Dendritic cell treated with granulocyte-macrophage colony-stimulating factor and Interleukin-4, amounts not matched to agents 40 ng/mL and 50 ng/mL, for 4 days (primary cell): ENCODE measurements around the gene THSD8.

Experiments used
- H3K27ac Mint-ChIP-seq: one replicate; pipeline ENCODE4 v1.8.0; 2022; ENCODE audit warnings: mild to moderate bottlenecking, mixed read lengths
- H3K27me3 Mint-ChIP-seq: one replicate; pipeline ENCODE4 v1.8.0; 2022; ENCODE audit warnings: mild to moderate bottlenecking, mixed read lengths
- H3K36me3 Mint-ChIP-seq: one replicate; pipeline ENCODE4 v1.8.0; 2022; ENCODE audit warnings: low read depth, mixed read lengths
- H3K4me1 Mint-ChIP-seq: one replicate; pipeline ENCODE4 v1.8.0; 2022; ENCODE audit warnings: low read depth, mixed read lengths
- H3K4me3 Mint-ChIP-seq: one replicate; pipeline ENCODE4 v1.8.0; 2022; ENCODE audit warnings: mild to moderate bottlenecking, moderate library complexity, mixed read lengths
- H3K9me3 Mint-ChIP-seq: one replicate; pipeline ENCODE4 v1.8.0; 2022; ENCODE audit warnings: mixed read lengths
- intact Hi-C: fragments of 100-400 bp; cut with micrococcal nuclease; formaldehyde crosslinking; loops from one replicate; pipeline ENCODE4 v1.15.0; 2022

Gene THSD8

GRCh38 chr19:12801466-12802266 lies at the start of gene THSD8, which contains the start of gene PRDX2:
THSD8 (plus strand) TSS chr19:12802069; CDS start chr19:12802072, 3 bp downstream.
PRDX2 (minus strand) TSS chr19:12801800; CDS start chr19:12801261, 539 bp downstream.
- intact Hi-C loops = no loop called here
- Mint-ChIP-seq H3K4me1 (peaks cover 36% of the 10 kb centered on the region), H3K36me3 (peaks cover 27% of the 10 kb centered on the region), H3K9me3 (no peaks in the 10 kb centered on the region), H3K27me3 (peaks cover 32% of the 10 kb centered on the region), H3K27ac (peak within 1 kb of the TSS; percentile 67), H3K4me3 (peak within 1 kb of the TSS; percentile 78)

- Mint-ChIP-seq H3K36me3 (no peaks in the 10 kb centered on the region), H3K9me3 (no peaks in the 10 kb centered on the region), H3K4me1 (peaks cover 5% of the 10 kb centered on the region), H3K27ac (no peak overlapping the region), H3K27me3 (peaks cover 57% of the 10 kb centered on the region), H3K4me3 (no peak overlapping the region)
- intact Hi-C loops = no loop called here
Measured at GRCh38 chr19:12754465-12755196, 47.2 kb upstream of the THSD8 start.

GRCh38 chr19:12756150-12756883 lies 45.6 kb upstream of the THSD8 start:
- Mint-ChIP-seq H3K9me3 (no peaks in the 10 kb centered on the region), H3K4me3 (no peak overlapping the region), H3K27me3 (peaks cover 42% of the 10 kb centered on the region), H3K27ac (no peak overlapping the region), H3K36me3 (peaks cover under 1% of the 10 kb centered on the region), H3K4me1 (peaks cover 11% of the 10 kb centered on the region)
- intact Hi-C loops = no loop called here

GRCh38 chr19:12757544-12758274 lies 44.2 kb upstream of the THSD8 start:
- Mint-ChIP-seq H3K4me3 (peak overlapping the region; percentile 49), H3K36me3 (peaks cover 14% of the 10 kb centered on the region), H3K27ac (no peak overlapping the region), H3K4me1 (peaks cover 11% of the 10 kb centered on the region), H3K27me3 (peaks cover 34% of the 10 kb centered on the region), H3K9me3 (no peaks in the 10 kb centered on the region)
- intact Hi-C loops = loop anchor here (1.0 kb wide), 1 partner anchor 40 kb away; no protein-coding TSS in a partner anchor

GRCh38 chr19:12759686-12760085 lies 42.2 kb upstream of the THSD8 start:
- Mint-ChIP-seq H3K27ac (no peak overlapping the region), H3K27me3 (peaks cover 24% of the 10 kb centered on the region), H3K36me3 (peaks cover 33% of the 10 kb centered on the region), H3K4me3 (no peak overlapping the region), H3K4me1 (peaks cover 11% of the 10 kb centered on the region), H3K9me3 (no peaks in the 10 kb centered on the region)
- intact Hi-C loops = loop anchor here (1.0 kb wide), 1 partner anchor 37 kb away; no protein-coding TSS in a partner anchor

- Mint-ChIP-seq H3K4me1 (peaks cover 12% of the 10 kb centered on the region), H3K4me3 (no peak overlapping the region), H3K27me3 (peaks cover 12% of the 10 kb centered on the region), H3K9me3 (no peaks in the 10 kb centered on the region), H3K36me3 (peaks cover 66% of the 10 kb centered on the region), H3K27ac (no peak overlapping the region)
- intact Hi-C loops = no loop called here
Measured at GRCh38 chr19:12763100-12763499, 38.8 kb upstream of the THSD8 start.

- peaks cover 75% of the 10 kb centered on the region for H3K36me3 Mint-ChIP-seq
- no peaks in the 10 kb centered on the region for H3K9me3 Mint-ChIP-seq
- H3K4me3 Mint-ChIP-seq = no peak overlapping the region
- no peak overlapping the region for H3K27ac Mint-ChIP-seq
- no peaks in the 10 kb centered on the region for H3K27me3 Mint-ChIP-seq
- peaks cover 12% of the 10 kb centered on the region for H3K4me1 Mint-ChIP-seq
- intact Hi-C loops = no loop called here
Measured at GRCh38 chr19:12764698-12765097, 37.2 kb upstream of the THSD8 start.

- Mint-ChIP-seq H3K4me3 (peak overlapping the region; percentile 78), H3K9me3 (no peaks in the 10 kb centered on the region), H3K36me3 (peaks cover 89% of the 10 kb centered on the region), H3K4me1 (peaks cover 7% of the 10 kb centered on the region), H3K27ac (peak overlapping the region; percentile 60), H3K27me3 (no peaks in the 10 kb centered on the region)
- intact Hi-C loops = loop anchor here (2.0 kb wide), 1 partner anchor 81 kb away; no protein-coding TSS in a partner anchor
Measured at GRCh38 chr19:12766051-12766521, 35.8 kb upstream of the THSD8 start.

- Mint-ChIP-seq H3K36me3 (peaks cover 85% of the 10 kb centered on the region), H3K27ac (no peak overlapping the region), H3K4me1 (peaks cover 7% of the 10 kb centered on the region), H3K27me3 (no peaks in the 10 kb centered on the region), H3K9me3 (no peaks in the 10 kb centered on the region), H3K4me3 (no peak overlapping the region)
- intact Hi-C loops = loop anchor here (2.0 kb wide), 1 partner anchor 80 kb away; no protein-coding TSS in a partner anchor
Measured at GRCh38 chr19:12767150-12767549, 34.7 kb upstream of the THSD8 start.

- Mint-ChIP-seq H3K4me3 (no peak overlapping the region), H3K9me3 (no peaks in the 10 kb centered on the region), H3K27me3 (no peaks in the 10 kb centered on the region), H3K4me1 (peaks cover 10% of the 10 kb centered on the region), H3K36me3 (peaks cover 79% of the 10 kb centered on the region), H3K27ac (no peak overlapping the region)
- intact Hi-C loops = loop anchor here (2.0 kb wide), 1 partner anchor 79 kb away; no protein-coding TSS in a partner anchor
Measured at GRCh38 chr19:12767666-12768065, 34.2 kb upstream of the THSD8 start.

GRCh38 chr19:12769689-12770088 lies 32.2 kb upstream of the THSD8 start:
- Mint-ChIP-seq H3K27me3 (no peaks in the 10 kb centered on the region), H3K36me3 (peaks cover 69% of the 10 kb centered on the region), H3K9me3 (no peaks in the 10 kb centered on the region), H3K27ac (no peak overlapping the region), H3K4me3 (no peak overlapping the region), H3K4me1 (peaks cover 27% of the 10 kb centered on the region)
- intact Hi-C loops = no loop called here

- H3K4me3 Mint-ChIP-seq = no peak overlapping the region
- H3K36me3 Mint-ChIP-seq = peaks cover 57% of the 10 kb centered on the region
- H3K27me3 Mint-ChIP-seq = no peaks in the 10 kb centered on the region
- H3K4me1 Mint-ChIP-seq = peaks cover 29% of the 10 kb centered on the region
- intact Hi-C loops = no loop called here
- no peak overlapping the region for H3K27ac Mint-ChIP-seq
- no peaks in the 10 kb centered on the region for H3K9me3 Mint-ChIP-seq
Measured at GRCh38 chr19:12770922-12771321, 30.9 kb upstream of the THSD8 start.

GRCh38 chr19:12772323-12772722 lies 29.5 kb upstream of the THSD8 start:
- no peaks in the 10 kb centered on the region for H3K9me3 Mint-ChIP-seq
- H3K4me3 Mint-ChIP-seq = no peak overlapping the region
- H3K4me1 Mint-ChIP-seq = peaks cover 24% of the 10 kb centered on the region
- no peaks in the 10 kb centered on the region for H3K27me3 Mint-ChIP-seq
- H3K27ac Mint-ChIP-seq = no peak overlapping the region
- intact Hi-C loops = no loop called here
- peaks cover 43% of the 10 kb centered on the region for H3K36me3 Mint-ChIP-seq
